Naive B cell (primary cell): ENCODE results near the gene DNAJC22. TPM values are rescaled to one million over a fixed set of nuclear protein-coding genes. Genes with fewer than 3 reads are reported as not detected.

Experiments
- ATAC-seq, 2 donors: fragments of 150-1000 bp; cut with Tn5 transposase; 2 replicates each; pipeline ENCODE4 v1.10.0; 2021; ENCODE audit warnings: low read depth in 2 of 2, mild to moderate bottlenecking in 2 of 2, moderate library complexity in 2 of 2
- DNase-seq: peaks from one replicate; pipeline ENCODE4 v3.0.0; 2022
- H3K27ac Mint-ChIP-seq, 6 donors: one replicate each; pipeline ENCODE4 v1.8.0; 2020 to 2022; ENCODE audit warnings: mild to moderate bottlenecking in 6 of 6, mixed read lengths in 6 of 6, moderate library complexity in 5 of 6, inconsistent platforms in 2 of 6
- H3K27me3 Mint-ChIP-seq, 3 donors: one replicate each; pipeline ENCODE4 v1.8.0; 2021 to 2022; ENCODE audit warnings: mixed read lengths in 3 of 3, mild to moderate bottlenecking in 1 of 3
- H3K36me3 Mint-ChIP-seq, 2 donors: one replicate each; pipeline ENCODE4 v1.8.0; 2020 to 2022; ENCODE audit warnings: mixed read lengths in 2 of 2, inconsistent platforms in 1 of 2, mild to moderate bottlenecking in 1 of 2
- H3K4me1 Mint-ChIP-seq, 3 donors: one replicate each; pipeline ENCODE4 v1.8.0; 2020 to 2022; ENCODE audit warnings: mixed read lengths in 3 of 3, inconsistent platforms in 1 of 3, mild to moderate bottlenecking in 1 of 3, moderate library complexity in 1 of 3
- H3K4me3 Mint-ChIP-seq, 8 donors: one replicate each; pipeline ENCODE4 v1.8.0; 2020 to 2022; ENCODE audit warnings: mild to moderate bottlenecking in 8 of 8, mixed read lengths in 8 of 8, moderate library complexity in 8 of 8, inconsistent platforms in 2 of 8
- H3K9me3 Mint-ChIP-seq, 7 donors: one replicate each; pipeline ENCODE4 v1.8.0; 2020 to 2022; ENCODE audit warnings: mixed read lengths in 7 of 7, mild to moderate bottlenecking in 5 of 7, inconsistent platforms in 2 of 7, moderate library complexity in 1 of 7
- polyA plus RNA-seq, 6 donors: library from polyadenylated mRNA; unstranded; fragments of 300-500 nt; fragmentation: Illumina TruSeq; gene quantifications; one replicate each; pipeline ENCODE4 v1.2.3, GENCODE V29; 2021; ENCODE audit warnings: low read depth in 6 of 6

Gene DNAJC22
- polyA plus RNA-seq, 6 donors from 2014 or later, result not detected

DNA sequence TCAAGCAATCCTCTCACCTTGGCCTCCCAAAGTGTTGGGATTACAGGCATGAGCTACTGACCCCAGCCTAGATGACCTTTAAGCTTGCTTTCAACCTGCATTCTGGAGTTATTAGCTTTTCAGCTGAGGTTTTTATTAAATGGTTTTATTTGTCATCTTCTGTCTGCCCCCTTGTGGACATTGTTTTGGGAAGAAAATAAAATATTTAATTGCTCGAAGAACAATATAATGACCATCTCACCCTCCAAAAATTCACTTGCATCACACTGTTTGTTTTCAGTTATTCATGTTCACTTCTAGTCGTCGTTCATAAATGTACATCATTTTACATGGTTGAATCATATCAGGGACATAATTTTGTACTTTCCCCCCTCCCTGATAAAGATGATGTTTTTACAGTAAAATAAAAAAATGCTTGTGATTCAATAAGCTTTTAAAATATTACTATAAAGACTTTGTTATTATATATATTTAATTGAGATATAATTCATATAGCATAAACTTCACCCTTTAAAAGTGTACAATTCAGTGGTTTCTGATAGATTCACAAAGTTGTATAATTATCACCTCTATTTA is 10.5 kb downstream of the DNAJC22 start:
- Mint-ChIP-seq H3K27me3 (peaks cover 38 to 52% (median 45%) of the 10 kb centered on the region in 3 donors), H3K4me3 (no peak overlapping the region), H3K27ac (no peak overlapping the region), H3K4me1 (peaks cover 0 to 6% (median 4%) of the 10 kb centered on the region in 3 donors), H3K9me3 (no peaks in the 10 kb centered on the region), H3K36me3 (no peaks in the 10 kb centered on the region)
- no peak for DNase-seq
- ATAC-seq, result no peak

DNA sequence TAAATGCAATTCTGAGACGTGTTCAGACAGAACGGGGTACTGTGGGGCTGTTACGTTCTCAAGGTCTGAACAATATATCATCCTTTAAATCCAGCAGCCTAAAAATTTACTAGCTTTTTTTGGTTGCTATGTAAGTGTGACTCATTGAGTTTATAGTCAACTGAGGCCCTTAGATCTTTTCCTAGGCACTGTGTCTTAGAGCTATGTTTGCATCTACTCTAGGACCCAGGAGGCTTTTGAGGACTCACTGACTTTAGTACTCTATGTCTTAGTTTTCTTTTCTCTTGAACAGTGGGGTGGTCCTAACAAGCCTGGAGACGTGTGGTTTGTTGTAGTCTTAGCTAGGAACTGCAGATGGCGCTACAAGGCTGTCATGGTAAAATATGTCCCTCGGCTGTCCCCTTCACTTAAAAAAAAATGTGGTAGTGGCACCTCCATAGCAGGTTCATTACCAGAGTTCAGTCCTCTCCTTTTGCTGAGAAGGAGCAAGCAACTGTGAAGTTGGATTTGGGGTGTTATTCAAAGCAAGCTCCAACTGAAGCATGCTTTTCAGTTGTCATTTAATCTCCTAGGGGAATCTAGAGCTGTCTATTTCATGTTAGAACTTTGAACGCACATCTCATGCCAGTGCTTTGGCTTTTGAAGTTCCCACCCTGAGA is 11.9 kb downstream of the DNAJC22 start:
- Mint-ChIP-seq H3K27me3 (peaks cover 33 to 41% (median 34%) of the 10 kb centered on the region in 3 donors), H3K4me1 (peaks cover 0 to 6% (median 4%) of the 10 kb centered on the region in 3 donors), H3K36me3 (no peaks in the 10 kb centered on the region), H3K9me3 (no peaks in the 10 kb centered on the region), H3K4me3 (no peak overlapping the region), H3K27ac (no peak overlapping the region)
- DNase-seq, result peak; percentile 65
- ATAC-seq, result peak; percentile 89 to 97

GRCh38 chr12:49359671-49360070 is 13.0 kb downstream of the DNAJC22 start:
- no peaks in the 10 kb centered on the region for H3K9me3 Mint-ChIP-seq
- no peak overlapping the region for H3K27ac Mint-ChIP-seq
- ATAC-seq, result no peak
- no peaks in the 10 kb centered on the region for H3K36me3 Mint-ChIP-seq
- H3K4me1 Mint-ChIP-seq, result peaks cover 0 to 6% (median 4%) of the 10 kb centered on the region in 3 donors
- no peak for DNase-seq
- no peak overlapping the region for H3K4me3 Mint-ChIP-seq
- H3K27me3 Mint-ChIP-seq, result peaks cover 28 to 36% (median 28%) of the 10 kb centered on the region in 3 donors

- no peak overlapping the region for H3K27ac Mint-ChIP-seq
- H3K9me3 Mint-ChIP-seq, result no peaks in the 10 kb centered on the region
Observed at GRCh38 chr12:49362077-49362476, 15.4 kb downstream of the DNAJC22 start.

DNA sequence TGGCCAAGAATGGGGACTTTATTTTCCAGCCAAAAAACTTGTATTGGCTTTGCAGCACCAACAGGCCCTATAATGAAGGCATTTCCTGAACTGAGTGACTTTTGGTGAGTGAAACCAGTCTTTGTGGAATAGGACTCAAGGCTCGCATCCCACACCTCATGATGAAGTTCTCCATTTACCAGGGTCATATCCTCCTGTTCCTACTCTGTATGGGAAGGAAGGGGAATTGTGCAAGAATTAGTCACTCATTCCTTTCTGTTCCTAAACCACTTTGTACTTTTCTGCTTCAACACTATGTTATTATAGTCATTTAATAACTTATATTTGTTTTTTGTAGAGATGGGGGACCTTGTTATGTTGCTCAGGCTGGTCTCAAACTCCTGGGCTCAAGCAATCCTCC is 18.3 kb downstream of the DNAJC22 start:
- Mint-ChIP-seq H3K4me1 (peaks cover 25 to 31% (median 30%) of the 10 kb centered on the region in 3 donors), H3K9me3 (no peaks in the 10 kb centered on the region), H3K4me3 (peak overlapping the region in 3 of 8 donors; percentile 30 to 97 (median 62)), H3K36me3 (no peaks in the 10 kb centered on the region), H3K27me3 (peaks cover 3 to 11% (median 10%) of the 10 kb centered on the region in 3 donors), H3K27ac (no peak overlapping the region)
- DNase-seq (no peak), ATAC-seq (no peak)

More at GRCh38 chr12:49362077-49362476, 15.4 kb downstream of the DNAJC22 start:
- Mint-ChIP-seq H3K36me3 (no peaks in the 10 kb centered on the region), H3K4me3 (no peak overlapping the region), H3K27me3 (peaks cover 17 to 25% (median 20%) of the 10 kb centered on the region in 3 donors), H3K4me1 (peaks cover 8 to 14% (median 10%) of the 10 kb centered on the region in 3 donors)
- ATAC-seq (no peak), DNase-seq (no peak)

GRCh38 chr12:49365542-49365941 is 18.9 kb downstream of the DNAJC22 start:
- Mint-ChIP-seq H3K27ac (no peak overlapping the region), H3K36me3 (no peaks in the 10 kb centered on the region), H3K4me3 (peak overlapping the region in 5 of 8 donors; percentile 43 to 97 (median 94)), H3K4me1 (peaks cover 26 to 36% (median 32%) of the 10 kb centered on the region in 3 donors), H3K27me3 (peaks cover 3 to 10% (median 9%) of the 10 kb centered on the region in 3 donors), H3K9me3 (no peaks in the 10 kb centered on the region)
- ATAC-seq, result no peak
- DNase-seq, result no peak

- Mint-ChIP-seq H3K36me3 (no peaks in the 10 kb centered on the region), H3K4me1 (peaks cover 28 to 41% (median 33%) of the 10 kb centered on the region in 3 donors), H3K27me3 (peaks cover 3 to 6% (median 3%) of the 10 kb centered on the region in 3 donors), H3K9me3 (no peaks in the 10 kb centered on the region), H3K27ac (peak overlapping the region; percentile 83 to 98 (median 96)), H3K4me3 (peak overlapping the region; percentile 79 to 99 (median 96))
- DNase-seq, result no peak
- ATAC-seq, result peak; percentile 5 to 16
Observed at GRCh38 chr12:49366096-49366651, 19.5 kb downstream of the DNAJC22 start.

DNA sequence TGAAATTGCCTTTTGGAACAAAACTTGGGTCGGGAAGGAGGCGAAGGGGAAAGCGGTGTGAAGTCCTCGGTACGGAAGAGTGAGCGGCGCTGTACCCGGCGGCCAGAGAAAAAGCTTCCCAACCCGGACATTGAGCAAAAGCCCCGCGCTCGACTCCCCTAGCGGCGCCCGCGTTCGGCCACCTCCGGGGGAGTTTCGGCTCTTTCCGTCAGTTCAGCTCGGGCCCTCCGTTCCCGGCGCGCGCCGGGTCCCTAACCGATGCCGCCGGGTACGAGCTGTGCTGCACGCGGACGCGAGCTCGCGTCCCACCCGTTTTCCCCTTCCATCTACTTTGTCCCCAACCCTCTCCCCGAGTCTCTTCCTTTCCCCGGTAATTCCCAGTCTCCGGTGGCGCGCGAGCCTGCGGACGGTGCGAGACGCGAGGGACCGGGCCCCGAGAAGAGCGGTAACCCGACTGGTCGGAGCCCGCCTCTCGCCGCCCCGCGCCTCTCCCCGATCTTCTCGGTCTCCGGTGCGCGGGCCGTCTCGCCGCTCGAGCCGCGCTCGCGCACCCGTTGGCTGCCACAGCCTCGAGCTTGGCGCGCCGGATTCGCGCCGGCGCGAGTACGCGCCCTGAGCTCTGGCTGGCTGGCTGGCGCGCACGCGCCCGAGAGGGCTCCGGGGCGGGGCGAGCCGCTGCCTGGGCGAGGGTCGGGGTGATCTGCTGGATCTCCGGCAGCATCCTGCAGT is 20.1 kb downstream of the DNAJC22 start:
- H3K27me3 Mint-ChIP-seq, result no peaks in the 10 kb centered on the region
- no peaks in the 10 kb centered on the region for H3K36me3 Mint-ChIP-seq
- peak overlapping the region; percentile 83 to 98 (median 96) for H3K27ac Mint-ChIP-seq
- no peaks in the 10 kb centered on the region for H3K9me3 Mint-ChIP-seq
- ATAC-seq (peak; percentile 77 to 79), DNase-seq (peak; percentile 82)
- peak overlapping the region; percentile 79 to 99 (median 96) for H3K4me3 Mint-ChIP-seq
- peaks cover 33 to 48% (median 39%) of the 10 kb centered on the region in 3 donors for H3K4me1 Mint-ChIP-seq

GRCh38 chr12:49367381-49368239 is 20.9 kb downstream of the DNAJC22 start, which contains the start of gene SPATS2:
TSS of gene SPATS2 (plus strand) at chr12:49367462. CDS start at chr12:49461013, 93,551 bp downstream.
- H3K4me1 Mint-ChIP-seq, result peaks cover 33 to 50% (median 39%) of the 10 kb centered on the region in 3 donors
- no peaks in the 10 kb centered on the region for H3K36me3 Mint-ChIP-seq
- DNase-seq, result no peak

GRCh38 chr12:49368240-49368600 is 21.5 kb downstream of the DNAJC22 start:
- Mint-ChIP-seq H3K27me3 (no peaks in the 10 kb centered on the region), H3K27ac (peak overlapping the region; percentile 79 to 97 (median 86)), H3K4me1 (peaks cover 33 to 50% (median 39%) of the 10 kb centered on the region in 3 donors), H3K36me3 (no peaks in the 10 kb centered on the region), H3K9me3 (no peaks in the 10 kb centered on the region), H3K4me3 (peak overlapping the region; percentile 79 to 99 (median 96))
- ATAC-seq (no peak), DNase-seq (no peak)

More at GRCh38 chr12:49367381-49368239, 20.9 kb downstream of the DNAJC22 start, which contains the start of gene SPATS2:
- Mint-ChIP-seq H3K9me3 (no peaks in the 10 kb centered on the region), H3K27ac (peak within 1 kb of the TSS; percentile 83 to 98 (median 96)), H3K27me3 (no peaks in the 10 kb centered on the region), H3K4me3 (peak within 1 kb of the TSS; percentile 79 to 99 (median 96))
- peak in 1 of 2 donors; percentile 4 for ATAC-seq

DNA sequence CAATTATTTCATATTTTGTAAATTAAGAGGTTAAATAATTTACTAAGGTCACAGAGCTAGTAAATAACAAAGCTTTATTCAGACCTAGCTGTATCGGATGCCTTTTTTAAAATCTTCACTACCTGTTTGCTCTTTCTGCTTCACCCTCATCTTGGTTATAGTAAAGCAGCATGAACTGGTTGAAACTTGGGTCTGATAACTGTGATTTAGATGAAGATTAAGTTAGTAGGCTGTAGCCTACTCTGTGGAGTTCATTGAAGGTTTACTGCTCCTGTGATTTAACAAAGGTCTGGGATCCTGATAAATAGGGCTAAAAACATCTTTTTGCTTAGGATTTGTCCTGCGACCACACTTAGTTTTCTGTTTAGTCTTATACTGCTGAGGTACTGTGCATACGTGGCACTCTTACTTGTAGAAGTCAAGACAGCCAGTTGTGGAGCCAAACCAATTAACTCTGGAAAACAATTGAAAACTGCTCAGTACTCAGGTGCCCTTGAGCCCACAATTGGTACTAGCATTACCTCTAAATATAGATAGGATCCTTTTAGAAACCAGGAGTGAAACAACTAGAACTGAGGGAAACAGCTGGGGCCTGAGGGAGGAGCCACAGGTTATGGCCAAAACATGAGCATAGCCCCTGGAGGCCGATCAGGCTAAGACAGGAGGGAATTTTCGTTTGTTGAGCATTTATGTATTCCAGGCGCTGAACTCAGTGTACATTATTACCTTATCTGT is 22.9 kb downstream of the DNAJC22 start:
- Mint-ChIP-seq H3K27me3 (no peaks in the 10 kb centered on the region), H3K4me1 (peaks cover 33 to 50% (median 39%) of the 10 kb centered on the region in 3 donors)
- peak; percentile 38 for DNase-seq

GRCh38 chr12:49370539-49370938 is 23.9 kb downstream of the DNAJC22 start:
- H3K4me3 Mint-ChIP-seq, result peak overlapping the region in 1 of 8 donors; percentile 82

More for the DNA sequence above, 22.9 kb downstream of the DNAJC22 start:
- ATAC-seq, result peak; percentile 23 to 29
- peak overlapping the region in 6 of 8 donors; percentile 3 to 82 (median 44) for H3K4me3 Mint-ChIP-seq
- H3K36me3 Mint-ChIP-seq, result no peaks in the 10 kb centered on the region
- H3K9me3 Mint-ChIP-seq, result no peaks in the 10 kb centered on the region
- peak overlapping the region in 3 of 6 donors; percentile 15 to 69 (median 32) for H3K27ac Mint-ChIP-seq

More at GRCh38 chr12:49370539-49370938, 23.9 kb downstream of the DNAJC22 start:
- H3K9me3 Mint-ChIP-seq, result no peaks in the 10 kb centered on the region
- no peak for DNase-seq
- no peaks in the 10 kb centered on the region for H3K27me3 Mint-ChIP-seq
- H3K27ac Mint-ChIP-seq, result peak overlapping the region in 4 of 6 donors; percentile 39 to 79 (median 46)
- no peak for ATAC-seq
- peaks cover 32 to 50% (median 39%) of the 10 kb centered on the region in 3 donors for H3K4me1 Mint-ChIP-seq
- H3K36me3 Mint-ChIP-seq, result no peaks in the 10 kb centered on the region
